HG03354 (cell line): ENCODE data around the gene SRRM3.
A peak's percentile ranks its signal among the peaks of the same experiment; 100 is the strongest.
"Not testable (repeated sequence)": the region's sequence is repeated elsewhere in the genome, so short reads cannot be mapped to it uniquely, and the experiment has no call there.

Experiments used
- ATAC-seq: cut with Tn5 transposase; IDR thresholded peaks from one replicate; pipeline ENCODE4 v1.9.1; 2021; ENCODE audit warnings: mild to moderate bottlenecking; ENCODE audit not compliant: unreplicated experiment, poor library complexity, severe bottlenecking

The SRRM3 gene

GRCh38 chr7:76282344-76283253, 80.9 kb downstream of the SRRM3 start:
- ATAC-seq = no peak

GRCh38 chr7:76283254-76284159, 81.8 kb downstream of the SRRM3 start:
- no peak for ATAC-seq

DNA sequence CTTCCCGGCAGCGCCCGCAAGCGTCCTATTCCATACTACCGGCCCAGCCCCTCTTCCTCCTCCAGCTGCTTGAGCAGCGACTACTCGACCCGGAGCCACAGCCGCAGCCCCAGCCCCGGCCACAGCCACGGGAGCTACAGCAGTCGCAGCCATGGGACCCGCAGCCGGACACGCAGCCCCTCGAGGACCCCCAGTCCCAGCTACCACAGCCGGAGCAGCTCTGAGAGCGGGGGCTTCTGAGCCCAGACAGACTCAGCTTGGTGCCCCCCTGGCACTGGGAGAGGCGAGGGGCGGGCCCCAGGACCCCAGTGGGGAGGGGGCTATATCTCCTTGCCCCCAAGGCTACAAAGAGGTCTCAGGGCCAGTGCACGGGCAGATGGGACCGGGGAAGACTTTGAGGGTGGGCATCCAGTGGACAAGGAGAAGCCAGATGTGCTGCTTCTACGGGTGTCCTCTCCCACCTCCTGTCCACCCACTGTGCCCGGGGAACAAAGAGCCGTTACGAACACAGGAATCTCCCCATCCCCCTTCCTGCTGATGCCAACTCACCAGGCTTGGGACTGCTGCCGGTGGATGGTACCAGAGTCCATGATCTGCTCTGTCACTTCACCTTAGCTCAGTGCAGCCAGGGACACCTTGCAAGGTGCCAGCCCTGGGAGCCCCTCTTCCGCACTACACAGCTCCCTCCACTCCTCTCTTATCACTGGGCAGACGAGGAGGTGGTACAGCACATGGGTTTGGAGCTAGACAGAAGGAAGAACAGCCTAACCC, 84.1 kb downstream of the SRRM3 start:
- no peak for ATAC-seq

DNA sequence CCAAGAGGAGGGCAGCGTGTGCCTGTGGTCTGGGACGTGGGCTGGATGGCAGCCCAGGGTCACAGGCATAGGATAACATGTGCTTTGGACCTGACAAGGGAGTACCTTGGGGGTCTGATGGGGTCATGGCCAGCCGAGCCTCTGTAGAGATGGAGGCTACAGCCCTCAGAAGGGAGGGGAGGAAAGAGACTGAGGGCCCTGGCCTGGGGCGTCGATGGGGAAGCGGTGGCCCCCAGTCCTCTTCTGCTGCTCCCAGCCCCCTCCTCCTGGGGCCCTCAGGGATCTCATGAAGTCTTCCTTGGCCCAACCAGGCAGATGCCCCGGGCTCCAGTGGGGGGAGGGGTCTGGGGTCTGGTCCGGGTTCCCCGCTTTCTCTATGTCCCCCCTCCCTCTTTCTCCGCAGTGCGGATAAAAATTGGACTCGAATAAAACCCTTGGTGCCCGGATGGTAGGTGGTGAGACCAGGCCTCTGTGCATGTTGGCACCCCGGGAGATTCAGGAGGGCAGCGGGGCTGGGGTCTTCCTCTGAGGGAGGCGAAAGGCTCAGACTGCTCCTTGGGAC, 85.2 kb downstream of the SRRM3 start:
- no peak for ATAC-seq

GRCh38 chr7:76290847-76291350, 89.2 kb downstream of the SRRM3 start:
- not testable (repeated sequence) for ATAC-seq

- peak; percentile 81 for ATAC-seq
Measured at GRCh38 chr7:76291351-76292212, 89.9 kb downstream of the SRRM3 start.

GRCh38 chr7:76292213-76292573, 90.5 kb downstream of the SRRM3 start:
- no peak for ATAC-seq

GRCh38 chr7:76292911-76293310, 91.2 kb downstream of the SRRM3 start:
- ATAC-seq = not testable (repeated sequence)

DNA sequence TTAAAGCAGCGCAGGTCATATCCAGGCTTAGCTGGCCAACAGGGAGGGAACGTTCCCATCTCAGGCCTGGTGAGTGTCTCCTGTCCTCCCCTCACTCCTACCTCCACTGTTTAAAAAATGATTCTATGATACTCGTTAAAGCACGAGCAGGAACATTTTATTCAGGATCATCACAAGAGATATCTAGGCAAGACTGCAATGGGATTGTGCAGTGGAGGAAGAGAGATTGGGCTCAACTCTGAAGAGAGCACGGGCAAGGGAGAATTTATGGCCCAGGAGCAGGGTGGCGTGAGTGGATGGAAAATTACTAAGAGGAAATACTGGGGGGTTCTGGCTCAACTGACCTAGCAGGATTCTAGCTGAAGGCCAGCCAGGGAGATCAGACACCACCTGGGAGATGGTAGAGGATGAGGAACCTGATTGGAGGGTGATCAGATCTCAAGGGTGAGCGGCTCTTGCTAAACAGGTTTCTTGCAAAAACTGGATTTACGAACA, 91.8 kb downstream of the SRRM3 start:
- no peak for ATAC-seq

GRCh38 chr7:76294344-76295024, 92.8 kb downstream of the SRRM3 start:
- ATAC-seq = peak; percentile 48

- ATAC-seq = no peak
Measured at GRCh38 chr7:76296743-76297740, 95.3 kb downstream of the SRRM3 start.

- ATAC-seq = no peak
Measured at GRCh38 chr7:76300166-76300731, 98.6 kb downstream of the SRRM3 start.

DNA sequence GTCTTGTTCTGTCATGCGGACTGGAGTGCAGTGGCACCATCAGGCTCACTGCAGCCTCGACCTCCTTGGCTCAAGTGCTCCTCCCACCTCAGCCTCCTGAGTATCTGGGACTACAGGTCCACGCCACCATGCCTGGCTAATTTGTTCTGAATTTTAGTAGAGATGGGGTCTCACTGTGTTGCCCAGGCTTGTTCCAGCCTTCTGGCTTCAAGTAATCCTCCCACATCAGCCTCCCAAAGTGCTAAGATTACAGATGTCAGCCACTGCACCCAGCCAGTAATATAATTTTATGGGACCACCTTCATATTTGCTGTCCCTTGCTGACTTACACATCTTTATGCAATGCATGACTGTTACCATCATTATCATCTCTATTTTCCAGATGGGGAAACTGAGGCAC, 99.3 kb downstream of the SRRM3 start:
- ATAC-seq = no peak

GRCh38 chr7:76302347-76303201, 100.9 kb downstream of the SRRM3 start, which contains the start of gene HSPB1:
HSPB1 (plus strand) TSS chr7:76302673; CDS start chr7:76302713, 40 bp downstream.
- peak; percentile 64 for ATAC-seq
